GM18511 (cell line): Measurements from ENCODE around the gene SRSF2.
A peak's percentile ranks its signal among the peaks of the same experiment; 100 is the strongest.
"Not testable (repeated sequence)": the region's sequence is repeated elsewhere in the genome, so short reads cannot be mapped to it uniquely, and the experiment has no call there.

Source experiments
- ATAC-seq: cut with Tn5 transposase; IDR thresholded peaks from one replicate; pipeline ENCODE4 v1.9.1; 2021; ENCODE audit warnings: mild to moderate bottlenecking, moderate library complexity; ENCODE audit not compliant: unreplicated experiment

The SRSF2 gene

GRCh38 chr17:76737082-76737675, at the start of gene SRSF2:
SRSF2 (minus strand) TSS chr17:76737331; CDS start chr17:76737160, 171 bp downstream.
- peak; percentile 68 for ATAC-seq

- no peak for ATAC-seq
These were observed 47.8 kb upstream of the SRSF2 start for GRCh38 chr17:76784926-76785325.

- ATAC-seq: no peak
These were observed 46.0 kb upstream of the SRSF2 start for GRCh38 chr17:76783146-76783545.

- ATAC-seq: no peak
These were observed 44.2 kb upstream of the SRSF2 start for GRCh38 chr17:76781056-76781982.

- no peak for ATAC-seq
These were observed 38.0 kb upstream of the SRSF2 start for GRCh38 chr17:76775021-76775600.

GRCh38 chr17:76772842-76773525, 35.9 kb upstream of the SRSF2 start:
- no peak for ATAC-seq

GRCh38 chr17:76758570-76758969, 21.4 kb upstream of the SRSF2 start:
- no peak for ATAC-seq

- no peak for ATAC-seq
These were observed 20.1 kb upstream of the SRSF2 start for GRCh38 chr17:76757256-76757655.

- ATAC-seq: no peak
These were observed 18.2 kb upstream of the SRSF2 start for GRCh38 chr17:76755285-76755684.

GRCh38 chr17:76753061-76753961, 16.2 kb upstream of the SRSF2 start:
- no peak for ATAC-seq

- ATAC-seq: no peak
These were observed 14.9 kb upstream of the SRSF2 start for GRCh38 chr17:76752006-76752405.

- no peak for ATAC-seq
These were observed 14.4 kb upstream of the SRSF2 start for GRCh38 chr17:76751416-76751993.

- no peak for ATAC-seq
These were observed 11.5 kb upstream of the SRSF2 start for GRCh38 chr17:76748657-76749056.

- no peak for ATAC-seq
These were observed 10.7 kb upstream of the SRSF2 start for GRCh38 chr17:76747716-76748363.

GRCh38 chr17:76745785-76746184, 8.7 kb upstream of the SRSF2 start:
- not testable (repeated sequence) for ATAC-seq

GRCh38 chr17:76744747-76745146, 7.6 kb upstream of the SRSF2 start:
- ATAC-seq: no peak

- ATAC-seq: no peak
These were observed 5.8 kb upstream of the SRSF2 start for GRCh38 chr17:76742958-76743357.

- no peak for ATAC-seq
These were observed 3.4 kb upstream of the SRSF2 start for GRCh38 chr17:76740329-76741118.
